Measurements from ENCODE around the gene KCNT2. TPM values are rescaled to one million over a fixed set of nuclear protein-coding genes. Genes with fewer than 3 reads are reported as not detected.

Gene KCNT2
- total and polyA plus RNA-seq, 9 of the 15 experiments (the other 6 are each of a cell fraction or from before 2014, with no cell fraction given): 0.13 to 0.73 (median 0.28) TPM

DNA sequence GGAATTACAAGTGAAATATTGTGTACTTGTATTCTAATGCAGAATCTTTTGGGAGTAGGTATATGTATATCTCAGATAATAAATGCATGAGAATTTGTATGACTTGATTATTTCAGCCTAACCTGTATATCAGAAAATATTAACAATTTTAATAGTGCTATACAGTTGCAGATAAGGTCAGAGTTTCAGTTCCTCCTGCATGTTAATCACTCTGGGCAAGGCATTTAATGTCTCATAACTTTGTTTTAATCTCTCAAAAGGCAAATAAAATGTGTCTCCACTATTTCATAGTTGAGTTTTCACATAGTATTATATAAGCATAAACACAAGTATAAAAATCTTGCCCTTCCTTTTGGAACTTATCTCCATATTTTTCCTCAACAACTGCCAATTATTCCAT lies 352.5 kb downstream of the KCNT2 start:
- H3K9me1 ChIP-seq (ENCODE audit: control insufficient read depth, insufficient read depth, low read length): no peaks in the 10 kb centered on the region
- no peak for FAIRE-seq
- no peaks in the 10 kb centered on the region for H3K9me3 ChIP-seq (replicated peaks; ENCODE audit: control insufficient read depth, insufficient read depth, low read depth, low read length)
- intact Hi-C loops (cut with micrococcal nuclease): no loop called here
- no peak overlapping the region for H3K4me3 ChIP-seq
- H2AFZ ChIP-seq (ENCODE audit: low read depth, low read length): no peak overlapping the region
- H3K4me2 ChIP-seq (ENCODE audit: insufficient read depth, low read length): no peak overlapping the region
- no peak overlapping the region for H3K9ac ChIP-seq (ENCODE audit: insufficient read depth in 1 of 2, low read depth in 2 of 2, low read length in 2 of 2)
- no peak overlapping the region for H3K27ac ChIP-seq (ENCODE audit: extremely low read depth, low read depth, low read length)
- ChIA-PET POLR2A (no interaction called here), CTCF (ENCODE audit: low intra/inter-chr PET ratio) (no interaction called here)
- H4K20me1 ChIP-seq (replicated peaks; ENCODE audit: control insufficient read depth, insufficient read depth, low read length): no peaks in the 10 kb centered on the region
- no peaks in the 10 kb centered on the region for H3K27me3 ChIP-seq (ENCODE audit: control insufficient read depth in 2 of 2, insufficient read depth in 2 of 2, low read length in 2 of 2)
- DNase-seq (ENCODE audit: extremely low read depth in 1 of 4, low spot score in 3 of 4): no peak
- in situ Hi-C loops (cut with MboI): no loop called here
- H3K36me3 ChIP-seq (ENCODE audit: control insufficient read depth, insufficient read depth, low read length): no peaks in the 10 kb centered on the region
- TF ChIP-seq GABPA (tag; conservative IDR thresholded peaks at IDR 0.05; ENCODE audit: low read depth): no peak
- no peak for TF ChIP-seq EGR1 (conservative IDR thresholded peaks at IDR 0.05)
- TF ChIP-seq ZNF79 (CRISPR knock-in tag; IDR thresholded peaks at IDR 0.05; ENCODE audit: low read depth): no peak
- no peak for ATAC-seq
- H3K4me1 ChIP-seq (replicated peaks in 1 of 2; ENCODE audit: control insufficient read depth in 2 of 2, insufficient read depth in 2 of 2, low read length in 2 of 2): no peaks in the 10 kb centered on the region
- no peaks in the 10 kb centered on the region for H3K79me2 ChIP-seq (ENCODE audit: control insufficient read depth, insufficient read depth, low read length)
- BruUV-seq (replicated peaks): no TSS peak

- FAIRE-seq (no peak), ATAC-seq (no peak), DNase-seq (ENCODE audit: extremely low read depth in 1 of 4, low spot score in 3 of 4) (no peak)
- Histone ChIP-seq H3K36me3 (ENCODE audit: control insufficient read depth, insufficient read depth, low read length) (no peaks in the 10 kb centered on the region), H3K4me1 (replicated peaks in 1 of 2; ENCODE audit: control insufficient read depth in 2 of 2, insufficient read depth in 2 of 2, low read length in 2 of 2) (no peaks in the 10 kb centered on the region), H3K9me3 (replicated peaks; ENCODE audit: control insufficient read depth, insufficient read depth, low read depth, low read length) (no peaks in the 10 kb centered on the region), H2AFZ (ENCODE audit: low read depth, low read length) (no peak overlapping the region), H3K27ac (ENCODE audit: extremely low read depth, low read depth, low read length) (no peak overlapping the region), H3K4me3 (no peak overlapping the region), H4K20me1 (replicated peaks; ENCODE audit: control insufficient read depth, insufficient read depth, low read length) (no peaks in the 10 kb centered on the region), H3K79me2 (ENCODE audit: control insufficient read depth, insufficient read depth, low read length) (no peaks in the 10 kb centered on the region), H3K27me3 (ENCODE audit: control insufficient read depth in 2 of 2, insufficient read depth in 2 of 2, low read length in 2 of 2) (no peaks in the 10 kb centered on the region), H3K9ac (ENCODE audit: insufficient read depth in 1 of 2, low read depth in 2 of 2, low read length in 2 of 2) (no peak overlapping the region), H3K4me2 (ENCODE audit: insufficient read depth, low read length) (no peak overlapping the region), H3K9me1 (ENCODE audit: control insufficient read depth, insufficient read depth, low read length) (no peaks in the 10 kb centered on the region)
- in situ Hi-C loops (cut with MboI) (no loop called here), intact Hi-C loops (cut with micrococcal nuclease) (no loop called here)
- no TSS peak for BruUV-seq (replicated peaks)
- TF ChIP-seq MAFG (tag; conservative IDR thresholded peaks at IDR 0.05) (peak; percentile 27; the same call in 1 of the 2 replicates), ZNF316 (IDR thresholded peaks at IDR 0.05) (peak; percentile 24; the same call in 1 of the 2 replicates), ZNF695 (CRISPR knock-in tag; IDR thresholded peaks at IDR 0.05) (no peak)
- POLR2A ChIA-PET: no interaction called here
- CTCF ChIA-PET (ENCODE audit: low intra/inter-chr PET ratio): no interaction called here
Observed at GRCh38 chr1:196229546-196229945, 378.7 kb downstream of the KCNT2 start.
